D721Med (cell line): Measurements from ENCODE around the gene CXXC1.

Experiments used
- DNase-seq: peaks from one replicate; pipeline ENCODE4 v3.0.0; 2011; ENCODE audit warnings: low spot score; ENCODE audit not compliant: insufficient read length
- FAIRE-seq: peaks from 2 replicates; lab custom pipeline; 2011; peaks lifted over from hg19 to GRCh38; lab: Jason Lieb, UNC
- CTCF ChIP-seq: IDR thresholded peaks from 2 replicates; pipeline ENCODE4 v1.5.1; 2012; ENCODE audit warnings: mild to moderate bottlenecking, control low read depth; ENCODE audit not compliant: insufficient read depth; ENCODE audit errors: missing control alignments

CXXC1 gene

GRCh38 chr18:50280707-50281294 lies 6.7 kb downstream of the CXXC1 start:
- no peak for FAIRE-seq
- no peak for TF ChIP-seq CTCF

GRCh38 chr18:50279752-50280151 lies 7.7 kb downstream of the CXXC1 start:
- FAIRE-seq (no peak), DNase-seq (no peak)
- TF ChIP-seq CTCF: no peak

More at GRCh38 chr18:50280707-50281294, 6.7 kb downstream of the CXXC1 start:
- no peak for DNase-seq

GRCh38 chr18:50277942-50278341 lies 9.6 kb downstream of the CXXC1 start:
- FAIRE-seq (no peak), DNase-seq (no peak)
- no peak for TF ChIP-seq CTCF

- no peak for DNase-seq
- FAIRE-seq: no peak
- TF ChIP-seq CTCF: no peak
Measured at GRCh38 chr18:50276452-50276851, 11.0 kb downstream of the CXXC1 start.

GRCh38 chr18:50275503-50276036 lies 11.9 kb downstream of the CXXC1 start:
- TF ChIP-seq CTCF: no peak
- no peak for FAIRE-seq
- no peak for DNase-seq

- no peak for DNase-seq
- FAIRE-seq: no peak
- TF ChIP-seq CTCF: no peak
Measured at GRCh38 chr18:50274941-50275340, 12.6 kb downstream of the CXXC1 start.

GRCh38 chr18:50274044-50274442 lies 13.4 kb downstream of the CXXC1 start:
- DNase-seq (no peak), FAIRE-seq (no peak)
- no peak for TF ChIP-seq CTCF
